Lung (tissue), 12 donors: Measurements from ENCODE around the gene IRGQ. TPM values are rescaled to one million over a fixed set of nuclear protein-coding genes. Genes with fewer than 3 reads are reported as not detected.
A peak's percentile ranks its signal among the peaks of the same experiment; 100 is the strongest.

Source experiments
- ATAC-seq: fragments of 200-7000 bp; cut with Tn5 transposase; one replicate; pipeline ENCODE4 v1.9.1; 2020; ENCODE audit warnings: moderate number of reproducible peaks; ENCODE audit not compliant: insufficient read depth, low FRiP score
- DNase-seq, 3 donors: peaks; one replicate each; pipeline ENCODE4 v3.0.0-alpha.2; 2013 to 2017
- H3K27ac ChIP-seq, 2 donors: one replicate each; pipeline ENCODE4 v1.5.1; 2013; ENCODE audit warnings: mild to moderate bottlenecking in 2 of 2, moderate library complexity in 2 of 2, control low read depth in 1 of 2, inconsistent platforms in 1 of 2, low read depth in 1 of 2, low read length in 1 of 2
- H3K27me3 ChIP-seq, 3 donors: one replicate each; pipeline ENCODE4 v1.5.1; 2013; ENCODE audit warnings: low read length in 2 of 3; ENCODE audit not compliant: control insufficient read depth in 3 of 3, insufficient read depth in 3 of 3
- H3K36me3 ChIP-seq, 4 donors: one replicate each; pipeline ENCODE4 v1.5.1; 2013; ENCODE audit warnings: low read length in 4 of 4, mild to moderate bottlenecking in 1 of 4, moderate library complexity in 1 of 4; ENCODE audit not compliant: control insufficient read depth in 4 of 4, insufficient read depth in 4 of 4
- H3K4me1 ChIP-seq, 5 donors: one replicate each; pipeline ENCODE4 v1.5.1; 2013; ENCODE audit warnings: low read length in 5 of 5, mild to moderate bottlenecking in 2 of 5, moderate library complexity in 1 of 5; ENCODE audit not compliant: control insufficient read depth in 5 of 5, insufficient read depth in 5 of 5
- H3K4me3 ChIP-seq: one replicate; pipeline ENCODE4 v1.5.1; 2013; ENCODE audit warnings: mild to moderate bottlenecking, control low read depth, moderate library complexity
- H3K9ac ChIP-seq, 2 donors: one replicate each; pipeline ENCODE4 v1.5.1; 2013; ENCODE audit warnings: low read length in 2 of 2, control low read depth in 1 of 2; ENCODE audit not compliant: insufficient read depth in 1 of 2
- H3K9me3 ChIP-seq, 4 donors: one replicate each; pipeline ENCODE4 v1.5.1; 2013; ENCODE audit warnings: low read length in 3 of 4, mild to moderate bottlenecking in 1 of 4, moderate library complexity in 1 of 4; ENCODE audit not compliant: control insufficient read depth in 4 of 4, insufficient read depth in 3 of 4
- WGBS, 2 donors: extraction: QIAGEN DNeasy Blood & Tissue Kit; methylation state at CpG; one replicate each; pipeline ENCODE4 v1.1.7; 2013; 5-methylcytosine and 5-hydroxymethylcytosine counted together
- polyA plus RNA-seq, 2 donors: library from polyadenylated mRNA; stranded (reverse); fragments of 200-250 nt; gene quantifications; one replicate each; pipeline ENCODE4 v1.2.1, GENCODE V29; 2013
- total RNA-seq, 2 donors: library from RNA; depleted of rRNA in 1 of 2; stranded (reverse); fragments of >200 nt in 1 of 2; gene quantifications; one replicate each; pipeline ENCODE4 v1.2.1, GENCODE V29; 2014 to 2021
- TF ChIP-seq, protein P1 (sequence below): IDR thresholded peaks from 2 replicates; pipeline ENCODE4 v1.5.1; 2012; ENCODE audit warnings: mild to moderate bottlenecking; ENCODE audit errors: control extremely low read depth, extremely low read depth
- donor health status: control.
- donor health status: control.
- donor health status: Bipolar disorder and iron deficiency.
- donor health status: healthy.
- donor health status: DM: yes; HTN: yes; CAD: no.

Gene IRGQ
- total and polyA plus RNA-seq, 4 donors: 3.8 to 28.3 (median 15.6) TPM

DNA sequence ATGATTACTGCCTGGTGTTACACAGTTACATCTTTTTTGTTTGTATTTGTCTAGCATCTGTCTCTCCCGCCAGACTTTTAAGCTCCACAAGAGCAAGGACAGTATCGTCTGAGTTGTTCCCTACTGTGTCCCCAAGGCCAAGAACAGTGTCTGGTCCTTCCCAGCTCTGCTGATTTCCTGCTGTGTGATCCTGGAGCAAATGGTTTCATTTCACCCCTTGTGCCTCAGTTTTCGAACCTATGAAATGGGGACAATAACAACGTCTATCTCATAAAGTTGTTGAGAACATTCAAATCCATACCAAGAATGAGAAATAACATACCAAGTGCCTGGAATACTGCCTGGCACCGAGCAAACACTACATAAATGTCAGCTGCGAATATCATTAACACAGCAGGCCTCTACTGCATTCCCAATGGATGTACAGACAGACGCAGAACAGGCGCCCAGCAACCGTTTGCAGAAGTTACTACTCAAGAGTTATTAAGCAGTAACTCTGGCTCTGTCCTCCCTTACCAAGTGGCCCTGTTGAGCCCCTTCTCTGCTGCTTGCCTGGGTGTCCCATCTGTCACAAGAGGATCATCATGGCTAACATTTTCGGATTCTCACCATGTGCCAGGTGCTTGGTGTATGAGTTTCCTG lies 32.0 kb downstream of the IRGQ start:
- Histone ChIP-seq H3K27me3 (no peaks in the 10 kb centered on the region), H3K9me3 (no peaks in the 10 kb centered on the region), H3K27ac (peak overlapping the region in 1 of 2 donors; percentile 60), H3K9ac (no peak overlapping the region), H3K36me3 (peaks cover 0 to 20% (median 10%) of the 10 kb centered on the region in 4 donors), H3K4me3 (no peak overlapping the region), H3K4me1 (peaks cover 0 to 13% (median 0%) of the 10 kb centered on the region in 5 donors)
- DNase-seq: no peak
- 87 to 93% methylated on average over 10 of the region's 10 CpGs for WGBS, 2 donors
- TF ChIP-seq, protein P1, sequence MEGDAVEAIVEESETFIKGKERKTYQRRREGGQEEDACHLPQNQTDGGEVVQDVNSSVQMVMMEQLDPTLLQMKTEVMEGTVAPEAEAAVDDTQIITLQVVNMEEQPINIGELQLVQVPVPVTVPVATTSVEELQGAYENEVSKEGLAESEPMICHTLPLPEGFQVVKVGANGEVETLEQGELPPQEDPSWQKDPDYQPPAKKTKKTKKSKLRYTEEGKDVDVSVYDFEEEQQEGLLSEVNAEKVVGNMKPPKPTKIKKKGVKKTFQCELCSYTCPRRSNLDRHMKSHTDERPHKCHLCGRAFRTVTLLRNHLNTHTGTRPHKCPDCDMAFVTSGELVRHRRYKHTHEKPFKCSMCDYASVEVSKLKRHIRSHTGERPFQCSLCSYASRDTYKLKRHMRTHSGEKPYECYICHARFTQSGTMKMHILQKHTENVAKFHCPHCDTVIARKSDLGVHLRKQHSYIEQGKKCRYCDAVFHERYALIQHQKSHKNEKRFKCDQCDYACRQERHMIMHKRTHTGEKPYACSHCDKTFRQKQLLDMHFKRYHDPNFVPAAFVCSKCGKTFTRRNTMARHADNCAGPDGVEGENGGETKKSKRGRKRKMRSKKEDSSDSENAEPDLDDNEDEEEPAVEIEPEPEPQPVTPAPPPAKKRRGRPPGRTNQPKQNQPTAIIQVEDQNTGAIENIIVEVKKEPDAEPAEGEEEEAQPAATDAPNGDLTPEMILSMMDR: no peak
- no peak for ATAC-seq

GRCh38 chr19:43562698-43563241 lies 33.2 kb downstream of the IRGQ start:
- TF ChIP-seq, protein P1: no peak
- H3K9ac ChIP-seq: no peak overlapping the region
- peaks cover 0 to 24% (median 11%) of the 10 kb centered on the region in 4 donors for H3K36me3 ChIP-seq
- H3K27ac ChIP-seq: peak overlapping the region; percentile 42 to 60
- peaks cover 0 to 13% (median 0%) of the 10 kb centered on the region in 5 donors for H3K4me1 ChIP-seq
- no peak overlapping the region for H3K4me3 ChIP-seq
- DNase-seq (peak; percentile 36 to 63 (median 43)), ATAC-seq (peak; percentile 55)
- 19 to 30% methylated on average over 14 of the region's 14 CpGs for WGBS, 2 donors
- H3K9me3 ChIP-seq: no peaks in the 10 kb centered on the region
- no peaks in the 10 kb centered on the region for H3K27me3 ChIP-seq

DNA sequence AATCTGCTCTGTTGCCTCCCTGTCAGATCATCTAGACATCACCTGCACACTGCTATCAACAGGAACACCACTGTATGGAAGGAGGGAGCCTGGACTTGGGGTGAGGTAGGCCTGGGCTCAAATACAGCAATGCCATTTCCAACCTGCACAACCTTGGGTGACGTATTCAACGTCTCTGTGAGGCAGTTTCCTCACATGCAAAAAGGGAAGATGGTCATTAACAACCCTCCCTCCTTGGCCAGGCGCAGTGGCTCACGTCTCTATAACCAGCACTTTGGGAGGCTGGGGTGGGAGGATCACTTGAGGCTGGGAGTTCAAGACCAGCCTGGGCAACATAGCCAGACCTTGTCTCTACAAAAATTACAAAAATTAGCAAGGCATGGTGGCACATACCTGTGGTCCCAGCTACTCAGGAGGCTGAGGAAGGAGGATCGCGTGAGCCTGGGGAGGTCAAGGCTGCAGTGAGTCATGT lies 33.7 kb downstream of the IRGQ start:
- 33 to 64% methylated on average over 6 of the region's 6 CpGs for WGBS, 2 donors
- H3K27me3 ChIP-seq: no peaks in the 10 kb centered on the region
- no peak overlapping the region for H3K9ac ChIP-seq
- TF ChIP-seq, protein P1: no peak
- H3K36me3 ChIP-seq: peaks cover 0 to 28% (median 11%) of the 10 kb centered on the region in 4 donors
- H3K4me1 ChIP-seq: peaks cover 0 to 13% (median 0%) of the 10 kb centered on the region in 5 donors
- DNase-seq: no peak
- no peaks in the 10 kb centered on the region for H3K9me3 ChIP-seq
- H3K27ac ChIP-seq: peak overlapping the region in 1 of 2 donors; percentile 60
- ATAC-seq: no peak
- no peak overlapping the region for H3K4me3 ChIP-seq
